A673 (cell line): ENCODE data around the gene KDM4D.

Experiments used
- CTCF ChIP-seq: fragments of 300-800, 200-600 bp; sonication (generic); conservative IDR thresholded peaks from 2 replicates; pipeline ENCODE4 v1.5.1; 2017; ENCODE audit warnings: low read depth, mild to moderate bottlenecking, antibody characterized with exemption, low read length, moderate library complexity, mixed read lengths
- EZH2 ChIP-seq: fragments of 200-600 bp; sonication (generic); IDR thresholded peaks from 2 replicates; pipeline ENCODE4 v1.6.1; 2017; ENCODE audit warnings: borderline replicate concordance, low read depth, mild to moderate bottlenecking, mixed read lengths, antibody characterized with exemption, low read length; ENCODE audit not compliant: poor library complexity, severe bottlenecking

- TF ChIP-seq CTCF (no peak), EZH2 (no peak)
Measured at GRCh38 chr11:95042239-95042638, 68.7 kb downstream of the KDM4D start.
